ENCODE measurements around the gene OLA1.

Gene OLA1

GRCh38 chr2:174028935-174029334 lies 219.4 kb downstream of the OLA1 start:
- DNase-seq, result no peak

- DNase-seq, result no peak
Observed at GRCh38 chr2:174027956-174028355, 220.4 kb downstream of the OLA1 start.

- no peak for DNase-seq
Observed at GRCh38 chr2:174026122-174026845, 222.0 kb downstream of the OLA1 start.

- no peak for DNase-seq
Observed at GRCh38 chr2:174025271-174026121, 222.8 kb downstream of the OLA1 start.

- DNase-seq, result no peak
Observed at GRCh38 chr2:174024524-174025270, 223.6 kb downstream of the OLA1 start.

- DNase-seq, result no peak
Observed at GRCh38 chr2:174023591-174024523, 224.5 kb downstream of the OLA1 start.
